IPS-NIHi11 (cell line): ENCODE measurements around the gene ACTR3.
A peak's percentile ranks its signal among the peaks of the same experiment; 100 is the strongest.
"Not testable (repeated sequence)": the region's sequence is repeated elsewhere in the genome, so short reads cannot be mapped to it uniquely, and the experiment has no call there.

ENCODE experiments used
- DNase-seq: peaks from one replicate; pipeline ENCODE4 v3.0.0; 2012; ENCODE audit warnings: mixed read lengths, low spot score

Gene ACTR3

DNA sequence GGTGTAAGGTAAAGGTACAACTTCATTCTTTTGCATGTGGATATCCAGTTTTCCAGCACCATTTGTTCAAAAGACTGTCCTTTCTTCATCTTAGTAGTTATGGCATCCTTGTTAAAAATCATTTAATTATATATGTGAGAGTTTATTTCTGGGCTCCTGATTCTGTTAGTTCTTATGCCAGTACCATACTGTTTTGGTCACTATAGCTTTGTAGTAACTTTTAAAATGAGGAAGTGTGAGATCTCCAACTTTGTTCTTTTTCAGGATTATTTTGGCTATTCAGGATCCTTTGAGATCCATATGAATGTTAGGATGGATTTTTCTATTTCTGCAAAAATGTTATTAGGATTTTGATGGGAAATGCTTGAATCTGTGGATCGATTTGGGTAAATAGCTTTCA is 16.8 kb downstream of the ACTR3 start:
- no peak for DNase-seq

DNA sequence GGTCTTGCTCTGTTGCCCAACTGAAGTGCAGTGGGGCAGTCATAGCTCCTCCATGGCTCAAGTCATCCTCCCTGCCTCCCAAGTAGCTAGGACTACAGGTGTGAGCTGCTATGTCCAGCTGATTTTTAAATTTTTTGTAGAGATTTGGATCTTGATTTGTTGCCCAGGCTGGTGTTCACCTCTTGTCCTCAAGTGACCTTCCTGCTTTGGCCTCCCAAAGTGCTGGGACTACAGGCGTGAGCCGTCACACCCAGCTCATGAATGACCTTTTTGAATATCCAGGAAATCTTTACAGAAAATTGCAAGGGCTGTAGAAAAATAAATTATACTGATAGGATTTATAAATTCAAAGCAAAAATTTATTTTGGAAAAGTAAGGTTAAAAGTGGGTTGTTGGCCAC is 17.4 kb downstream of the ACTR3 start:
- no peak for DNase-seq

DNA sequence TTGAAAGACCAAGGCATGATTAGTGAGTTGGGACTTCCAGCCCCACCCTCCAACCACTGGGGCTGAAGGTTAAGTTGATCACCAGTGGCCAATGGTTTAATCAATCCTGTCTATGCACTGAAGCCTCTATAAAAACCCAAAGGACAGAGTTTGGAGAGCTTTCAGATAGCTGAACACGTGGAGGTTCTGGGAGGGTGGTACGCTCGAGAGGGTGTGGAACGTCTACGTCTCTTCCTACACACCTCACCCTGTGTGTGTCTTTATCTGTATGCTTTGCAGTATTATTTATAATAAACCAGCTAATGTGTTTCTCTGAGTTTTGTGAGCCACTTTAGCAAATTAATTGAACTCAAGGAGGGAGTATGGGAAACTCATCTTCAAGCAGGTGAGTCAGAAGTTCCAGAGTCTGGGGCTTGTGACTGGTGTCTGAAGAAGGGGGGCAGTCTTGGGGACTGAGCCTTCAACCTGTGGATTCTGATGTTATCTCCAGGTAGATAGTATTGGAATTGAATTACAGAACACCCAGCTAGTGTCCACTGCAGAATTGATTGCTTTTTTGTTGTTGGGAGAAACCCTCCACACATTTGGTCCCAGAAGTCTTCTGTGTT is 20.3 kb downstream of the ACTR3 start:
- DNase-seq = no peak

DNA sequence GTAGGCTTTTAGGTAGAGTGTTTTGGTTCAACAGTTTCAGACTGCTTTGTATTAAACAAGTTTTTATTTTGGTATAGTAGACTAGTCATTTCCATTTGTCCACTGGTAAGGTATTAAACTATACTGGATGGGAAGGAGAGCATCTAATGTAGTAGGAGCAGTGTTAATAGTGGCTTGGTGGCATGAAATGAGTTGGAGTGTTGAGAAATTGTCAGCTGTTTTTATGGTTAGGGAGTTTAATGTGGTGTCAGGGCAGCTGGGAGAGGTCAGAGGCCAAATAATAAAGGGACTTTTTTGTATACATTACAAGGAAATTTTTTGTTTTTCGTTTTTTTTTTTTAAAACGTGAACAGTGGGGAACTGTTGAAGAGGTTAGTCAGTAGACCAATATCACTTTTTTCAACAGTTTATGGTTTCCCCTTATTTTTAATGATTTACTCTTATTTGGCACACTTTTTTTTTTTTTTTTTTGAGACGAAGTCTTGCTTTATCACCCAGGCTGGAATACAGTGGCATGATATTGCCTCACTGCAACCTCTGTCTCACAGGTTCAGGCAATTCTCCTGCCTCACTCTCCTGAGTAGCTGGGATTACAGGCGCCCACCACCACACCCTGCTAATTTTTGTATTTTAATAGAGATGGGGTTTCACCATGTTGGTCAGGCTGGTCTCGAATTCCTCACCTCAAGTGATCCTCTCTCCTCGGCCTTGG is 21.2 kb downstream of the ACTR3 start:
- DNase-seq = no peak

DNA sequence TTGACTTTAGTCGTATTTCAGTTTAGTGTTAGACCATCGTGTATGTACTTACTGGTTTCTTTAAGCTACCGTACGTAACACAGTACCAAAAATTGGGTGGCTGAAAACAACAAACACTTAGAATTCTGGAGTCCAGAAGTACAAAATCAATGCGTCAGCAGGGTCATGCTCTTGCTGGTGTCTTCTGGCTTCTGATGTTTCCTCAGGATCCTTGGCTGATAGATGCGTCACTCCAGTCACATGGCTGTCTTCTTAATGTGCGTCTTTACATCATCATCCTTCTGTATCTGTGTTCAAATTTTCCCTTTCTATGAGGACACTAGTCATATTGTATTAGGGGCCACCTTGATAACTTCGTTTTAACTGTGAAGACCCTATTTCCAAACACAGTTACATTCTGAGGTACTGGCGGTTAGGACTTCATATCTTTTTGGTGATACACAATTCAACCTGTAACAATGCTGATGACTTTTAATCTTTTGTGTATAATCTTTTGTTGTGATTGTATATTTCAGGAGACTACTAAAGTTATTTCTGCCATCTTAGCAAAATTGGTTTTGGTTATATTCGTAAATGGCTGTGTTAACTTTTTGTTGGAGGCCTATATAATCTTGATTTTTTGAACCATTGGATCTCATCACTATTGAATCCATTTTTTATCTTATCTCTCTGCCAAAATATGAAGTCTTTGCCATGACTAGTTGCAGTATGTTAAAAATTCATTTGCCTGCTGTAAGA is 25.4 kb downstream of the ACTR3 start:
- no peak for DNase-seq

DNA sequence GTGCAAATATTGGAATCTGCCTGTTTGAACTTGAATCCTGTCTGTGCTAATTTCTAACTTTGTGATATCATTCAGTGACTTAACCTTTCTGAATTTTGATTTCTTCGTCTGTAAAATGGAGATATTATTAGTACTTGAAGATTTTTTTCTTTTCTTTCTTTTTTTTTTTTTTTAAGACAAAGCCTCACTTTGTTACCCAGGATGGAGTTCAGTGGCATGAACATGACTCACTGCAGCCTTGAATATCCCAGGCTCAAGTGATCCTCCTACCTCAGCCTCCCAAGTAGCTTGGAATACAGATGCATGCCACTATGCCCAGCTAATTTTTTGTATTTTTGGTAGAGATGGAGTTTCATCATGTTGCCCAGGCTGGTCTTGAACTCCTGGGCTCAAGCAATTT is 28.3 kb downstream of the ACTR3 start:
- no peak for DNase-seq

DNA sequence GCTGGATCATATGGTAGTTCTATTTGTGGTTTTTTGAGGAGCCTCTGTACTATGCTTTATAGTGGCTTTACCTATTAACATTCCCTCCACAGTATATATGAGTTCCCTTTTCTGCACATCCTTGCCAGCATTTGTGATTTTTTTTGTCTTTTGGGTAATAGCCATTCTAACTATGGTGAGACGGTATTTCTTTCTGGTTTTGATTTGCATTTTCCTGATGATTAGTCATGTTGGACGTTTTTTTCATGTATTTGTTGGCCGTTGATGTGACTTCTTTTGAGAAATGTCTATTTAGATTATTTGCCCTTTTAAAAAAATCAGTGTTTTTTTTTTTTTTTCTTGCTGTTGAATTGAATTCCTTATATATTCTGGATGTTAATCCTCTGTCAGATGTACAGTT is 31.1 kb downstream of the ACTR3 start:
- no peak for DNase-seq

DNA sequence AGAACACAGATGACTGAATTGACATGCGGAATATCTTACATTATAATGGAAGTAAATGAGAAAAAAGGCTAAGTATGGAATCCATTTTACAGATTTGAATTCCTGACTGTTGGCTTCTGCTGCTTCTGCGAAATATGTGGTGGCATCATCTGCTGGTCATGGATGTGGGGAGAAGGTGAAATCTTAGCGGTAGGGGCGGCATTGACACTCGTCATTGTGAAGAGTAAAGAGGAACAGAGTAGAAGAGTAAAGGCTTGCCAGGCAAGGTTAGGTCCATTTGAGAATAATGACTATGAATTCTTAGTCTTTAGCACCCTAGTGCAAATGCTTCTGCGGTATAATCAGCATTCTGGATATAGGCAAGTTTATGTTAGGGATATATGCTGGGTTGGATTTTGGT is 32.4 kb downstream of the ACTR3 start:
- no peak for DNase-seq

DNA sequence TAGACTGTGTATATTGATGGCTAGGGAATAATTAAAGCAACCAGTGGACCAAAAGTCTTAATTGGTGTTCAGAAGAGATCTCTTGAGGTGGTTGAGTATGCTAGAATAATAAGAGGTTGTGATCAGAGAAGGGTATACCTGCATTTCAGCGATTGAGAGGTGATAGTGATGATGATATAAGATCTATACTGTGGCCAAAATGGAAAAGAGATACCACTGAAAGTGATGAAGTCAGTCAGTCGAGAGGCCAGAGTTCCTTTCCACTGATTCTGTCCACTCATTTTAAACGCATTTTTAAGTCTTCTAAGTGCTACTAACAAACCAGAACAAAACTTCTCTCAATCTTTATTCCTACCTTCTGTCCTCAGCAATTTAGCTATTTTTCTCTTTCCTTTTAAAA is 32.9 kb downstream of the ACTR3 start:
- DNase-seq = no peak

DNA sequence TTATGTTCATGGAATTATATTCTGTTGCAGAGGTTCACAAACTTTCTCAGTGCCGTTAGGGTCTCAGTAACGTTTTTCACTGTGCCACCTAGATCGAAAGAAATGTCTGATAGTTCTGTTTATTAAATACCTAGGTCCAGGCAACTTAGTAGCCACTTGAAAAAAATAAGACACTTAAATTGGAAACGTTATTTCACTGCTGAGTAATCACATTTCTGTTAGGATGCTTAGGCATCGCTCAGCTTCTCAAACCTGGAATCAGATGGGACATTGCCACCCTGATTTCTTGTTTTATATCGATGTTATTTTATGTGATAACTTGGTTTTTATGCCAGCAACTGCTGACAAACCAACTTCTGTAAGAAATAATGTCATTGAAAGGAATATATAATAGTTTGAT is 36.0 kb downstream of the ACTR3 start:
- no peak for DNase-seq

DNA sequence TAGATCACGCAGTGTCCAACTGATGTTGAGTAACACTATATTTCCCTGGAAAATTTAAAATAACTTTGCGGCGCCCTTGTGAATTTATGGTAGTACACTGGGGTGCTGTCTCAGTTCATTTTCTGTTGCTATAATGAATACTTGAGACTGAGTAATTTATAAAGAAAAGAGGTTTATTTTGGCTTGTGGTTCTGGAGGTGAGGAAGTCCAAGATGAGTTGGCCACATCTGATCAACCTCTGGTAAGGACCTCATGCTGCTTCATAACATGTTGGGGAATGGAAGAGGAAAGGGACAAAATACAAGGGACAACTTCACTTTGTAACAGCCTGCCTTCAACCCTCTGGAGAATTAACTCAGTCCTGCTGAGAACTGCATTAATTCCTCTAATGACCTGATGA is 36.4 kb downstream of the ACTR3 start:
- no peak for DNase-seq

DNA sequence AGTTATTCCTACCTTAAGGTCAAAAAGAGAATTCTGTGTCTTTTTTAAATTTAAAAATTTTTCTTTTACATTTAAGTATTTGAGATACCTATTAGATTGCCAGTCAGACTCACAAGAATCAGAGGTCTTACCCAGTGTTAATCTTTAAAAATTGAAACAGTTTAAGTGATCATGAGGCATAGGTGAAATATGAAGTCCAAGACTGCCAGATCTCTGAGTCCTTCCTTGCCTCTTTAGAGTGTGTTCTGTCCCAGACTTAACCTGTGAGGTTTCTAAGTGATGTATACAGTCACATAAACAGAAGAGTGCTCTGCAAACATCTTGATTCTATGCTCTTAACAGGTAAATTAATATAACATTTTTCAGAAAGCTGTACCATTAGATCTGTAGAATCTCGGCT is 40.6 kb downstream of the ACTR3 start:
- DNase-seq = no peak

DNA sequence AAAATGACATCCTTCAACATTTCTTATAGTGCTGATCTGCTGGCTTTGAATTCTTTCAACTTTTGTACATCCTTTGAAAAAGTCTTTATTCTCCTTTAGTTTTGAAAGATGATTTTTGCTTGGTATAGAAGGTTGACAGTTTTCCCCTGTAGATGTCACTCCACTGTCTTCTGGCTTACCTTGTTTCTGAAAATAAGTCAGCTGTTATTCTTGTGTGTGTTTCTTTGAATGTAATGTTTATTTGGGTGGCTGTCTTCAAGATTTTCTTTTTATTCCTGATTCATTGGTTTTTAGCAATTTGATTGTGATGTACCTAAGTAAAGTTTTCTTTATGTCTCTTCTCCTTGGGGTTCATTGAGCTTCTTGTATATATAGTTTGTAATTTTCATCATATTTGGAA is 47.6 kb downstream of the ACTR3 start:
- no peak for DNase-seq

DNA sequence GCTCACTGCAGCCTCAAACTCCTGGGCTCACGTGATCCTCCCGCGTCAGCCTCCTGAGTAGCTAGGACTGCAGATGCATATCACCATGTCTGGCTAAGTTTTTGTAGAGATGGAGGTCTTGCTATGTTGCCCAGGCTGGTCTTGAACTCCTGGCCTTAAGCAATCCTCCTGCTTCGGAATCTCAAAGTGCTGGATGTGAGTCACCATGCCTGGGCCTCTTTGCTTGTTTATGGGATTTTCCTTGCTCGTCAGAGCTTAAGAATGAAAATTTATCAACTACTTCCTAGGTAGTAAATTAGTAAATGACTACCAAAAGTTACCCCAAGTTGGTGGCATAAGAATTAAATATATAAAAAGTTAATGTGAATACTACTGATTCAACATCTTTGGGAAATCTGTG is 51.0 kb downstream of the ACTR3 start:
- DNase-seq = no peak

DNA sequence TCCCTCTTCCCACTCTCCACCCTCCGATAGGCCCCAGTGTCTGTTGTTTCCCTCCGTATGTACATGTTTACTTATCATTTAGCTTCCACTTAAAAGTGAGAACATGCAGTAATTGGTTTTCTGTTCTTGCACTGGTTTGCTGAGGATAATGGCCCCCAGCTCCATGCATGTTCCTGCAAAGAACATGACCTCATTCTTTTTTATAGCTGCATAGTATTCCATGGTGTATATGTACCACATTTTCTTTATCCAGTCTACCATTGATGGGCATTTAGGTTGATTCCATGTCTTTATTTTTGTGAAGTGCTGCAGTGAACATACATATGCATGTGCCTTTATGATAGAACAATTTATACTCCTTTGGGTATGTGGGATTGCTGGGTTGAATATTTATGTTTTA is 55.9 kb downstream of the ACTR3 start:
- not testable (repeated sequence) for DNase-seq

DNA sequence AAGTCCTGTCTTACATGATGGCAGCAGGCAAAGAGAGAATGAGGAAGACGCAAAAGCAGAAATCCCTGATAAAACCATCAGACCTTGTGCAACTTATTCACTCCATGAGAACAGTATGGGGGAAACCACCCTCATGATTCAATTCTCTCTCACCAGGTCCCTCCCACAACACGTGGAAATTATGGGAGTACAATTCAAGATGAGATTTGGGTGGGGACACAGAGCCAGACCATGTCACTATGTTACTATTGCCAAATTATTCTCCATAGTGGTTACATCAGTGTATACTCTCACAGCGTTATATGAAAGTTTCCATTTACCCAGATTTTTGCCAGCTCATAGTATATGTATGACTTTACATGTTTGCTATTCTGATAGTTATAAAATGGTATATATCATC is 61.0 kb downstream of the ACTR3 start:
- not testable (repeated sequence) for DNase-seq

DNA sequence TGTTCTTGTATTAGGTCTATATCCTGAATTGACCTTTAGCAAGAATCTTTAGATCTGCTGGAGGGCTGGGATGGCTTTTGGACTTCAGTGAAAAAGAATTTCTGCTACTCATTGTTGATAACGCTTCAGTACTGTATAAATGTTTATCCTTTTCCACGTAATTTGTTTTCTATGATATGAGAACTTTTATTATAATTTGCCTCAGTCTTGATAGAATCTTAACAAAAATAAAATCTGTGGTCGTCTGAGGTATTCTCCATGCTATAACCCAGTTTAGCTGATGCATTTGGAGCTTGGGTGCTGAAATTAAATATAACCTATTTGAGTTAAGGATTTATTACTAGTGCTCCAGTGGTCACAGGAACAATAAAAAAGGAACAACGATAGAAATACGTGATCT is 71.1 kb downstream of the ACTR3 start:
- no peak for DNase-seq

DNA sequence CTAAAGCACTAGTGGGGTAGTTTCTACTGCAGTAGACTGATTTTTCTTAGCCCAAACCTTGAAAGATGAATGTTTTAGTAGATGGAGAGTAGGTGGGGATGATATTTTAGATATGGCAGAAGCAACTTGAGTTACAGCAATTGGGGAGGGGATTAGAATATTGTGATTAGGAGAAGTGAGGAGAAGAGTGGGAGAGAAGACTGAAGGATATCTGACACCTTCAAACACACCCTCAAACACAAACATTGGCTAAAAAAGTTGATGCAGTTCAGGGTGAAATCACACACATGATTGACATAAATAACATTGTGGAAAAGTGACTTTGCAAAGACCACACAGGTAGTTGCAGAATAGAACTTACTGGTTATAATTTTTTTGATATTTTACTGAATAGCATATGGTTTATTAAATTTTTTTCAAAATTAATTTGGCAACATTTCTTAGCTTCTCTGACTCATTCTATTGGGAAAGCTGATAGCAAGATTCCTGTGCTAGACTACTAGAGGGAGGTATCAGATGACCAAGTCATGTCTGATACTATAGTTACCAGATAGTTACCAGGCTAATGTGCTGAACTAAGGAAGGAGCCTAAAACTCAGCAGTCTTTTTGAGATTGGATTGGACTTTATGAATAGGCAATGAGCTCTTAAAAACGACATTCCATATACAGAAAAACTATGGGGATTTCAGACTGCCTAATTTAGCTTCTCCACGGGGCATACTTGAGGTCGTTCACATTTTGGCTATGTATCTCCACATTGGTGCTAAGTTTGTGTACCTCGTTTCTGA is 73.0 kb downstream of the ACTR3 start:
- no peak for DNase-seq

DNA sequence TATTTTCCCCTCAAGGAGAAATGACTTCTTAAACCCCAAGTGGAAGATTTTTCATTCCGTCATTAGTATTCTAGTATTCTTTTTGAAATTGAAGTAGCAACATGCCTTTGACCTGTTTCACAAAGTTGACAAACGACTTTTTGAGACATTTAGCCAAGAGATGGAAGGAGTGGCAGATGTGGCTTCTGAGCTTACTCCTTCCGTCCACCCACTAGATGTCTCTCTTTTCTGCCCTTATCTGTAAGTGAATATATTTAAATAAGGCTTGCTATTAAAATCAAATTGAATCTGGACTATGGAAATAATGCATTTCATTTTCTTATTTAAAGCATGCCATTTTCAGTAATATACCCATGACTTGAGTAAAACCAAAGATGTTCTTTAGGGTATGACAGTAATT is 74.1 kb downstream of the ACTR3 start:
- DNase-seq = no peak

DNA sequence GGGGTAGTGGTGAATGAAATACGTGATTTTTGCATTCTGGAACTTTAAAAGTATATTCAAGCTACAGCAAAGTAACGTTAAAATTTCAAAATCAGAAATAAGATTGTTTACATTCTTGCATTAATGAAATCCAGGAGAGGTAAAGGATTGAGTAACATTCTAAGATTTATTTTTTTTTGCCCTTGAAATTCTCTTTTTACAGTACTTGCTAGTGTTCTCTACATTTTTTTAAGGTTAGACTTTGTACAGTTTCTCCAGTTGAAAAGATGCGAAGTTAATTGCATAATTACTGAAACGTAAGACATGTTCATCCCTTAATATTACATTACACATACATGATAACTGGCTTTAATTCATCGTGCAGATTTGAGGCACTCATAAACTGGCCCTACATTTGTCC is 74.5 kb downstream of the ACTR3 start:
- DNase-seq = no peak

DNA sequence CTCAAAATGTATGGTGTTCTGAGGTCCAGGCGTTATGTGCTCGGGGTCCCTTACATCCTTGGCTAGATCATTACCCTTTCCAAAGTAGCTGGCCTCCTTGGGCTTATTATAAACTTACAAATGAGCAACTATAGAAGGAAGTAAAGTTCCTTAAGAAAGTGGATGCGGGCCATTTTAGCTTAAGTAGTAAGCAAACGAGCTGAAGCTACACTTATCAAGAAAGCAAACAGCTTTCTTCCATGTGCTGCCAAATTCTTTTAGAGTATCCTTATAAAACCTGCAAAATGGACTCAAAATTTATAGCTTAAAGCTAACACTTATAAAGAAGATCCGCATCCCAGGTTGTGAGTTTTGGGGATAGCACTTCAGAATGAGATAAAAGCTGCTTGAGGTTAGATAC is 75.3 kb downstream of the ACTR3 start:
- no peak for DNase-seq

DNA sequence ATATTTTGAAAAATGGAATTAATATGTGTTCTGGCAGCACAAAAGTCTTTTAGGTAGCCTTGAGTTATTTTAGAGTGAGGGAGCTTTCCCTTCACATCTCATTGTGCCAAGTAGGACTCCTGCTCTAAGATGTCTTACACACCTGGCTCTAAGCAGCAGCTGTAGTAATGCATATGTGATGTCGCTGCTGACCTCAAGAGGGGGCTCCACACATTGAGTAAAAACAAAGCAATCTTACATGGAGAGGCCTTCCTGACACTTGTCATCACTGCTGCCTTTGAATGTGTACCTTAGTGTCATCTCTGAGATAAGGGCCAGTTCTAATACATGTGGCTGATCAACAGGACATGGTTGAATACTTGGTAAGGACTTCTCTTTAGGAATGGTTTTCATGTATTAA is 75.8 kb downstream of the ACTR3 start:
- peak; percentile 51 for DNase-seq

DNA sequence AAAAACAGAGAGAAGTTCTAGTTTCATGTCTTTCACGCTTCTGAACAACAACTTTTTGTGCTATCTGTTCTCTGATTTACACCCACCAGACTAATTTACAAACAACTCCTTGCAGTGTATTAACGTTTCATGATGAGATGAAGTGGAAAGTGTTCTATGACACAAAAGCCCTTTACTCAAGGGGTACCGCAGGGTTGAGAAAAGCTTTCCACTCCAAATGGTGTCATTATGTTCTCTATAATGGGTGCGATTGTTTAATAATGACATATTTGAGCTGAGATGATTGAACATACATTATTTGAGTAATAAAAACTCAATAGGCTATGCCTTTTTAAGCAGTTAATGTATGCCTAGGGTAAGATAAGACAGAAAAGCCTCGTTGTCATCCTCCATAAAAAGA is 76.3 kb downstream of the ACTR3 start:
- no peak for DNase-seq
